Testis (tissue), 2 donors: Measurements from ENCODE around the gene CARD19.

ENCODE experiments used
- CTCF ChIP-seq, 3 experiments: fragments of 450-650 bp in 2 of 3; fragments of 200-600 bp in 1 of 3; sonication (generic) in 1 of 3; IDR thresholded peaks; one replicate each; pipeline ENCODE4 v1.5.1; 2016 to 2019; ENCODE audit warnings: antibody characterized with exemption in 3 of 3, mild to moderate bottlenecking in 2 of 3, moderate library complexity in 1 of 3
- POLR2A ChIP-seq: fragments of 450-650 bp; IDR thresholded peaks from one replicate; pipeline ENCODE4 v1.6.1; 2017; ENCODE audit warnings: antibody characterized with exemption, mild to moderate bottlenecking, moderate library complexity

DNA sequence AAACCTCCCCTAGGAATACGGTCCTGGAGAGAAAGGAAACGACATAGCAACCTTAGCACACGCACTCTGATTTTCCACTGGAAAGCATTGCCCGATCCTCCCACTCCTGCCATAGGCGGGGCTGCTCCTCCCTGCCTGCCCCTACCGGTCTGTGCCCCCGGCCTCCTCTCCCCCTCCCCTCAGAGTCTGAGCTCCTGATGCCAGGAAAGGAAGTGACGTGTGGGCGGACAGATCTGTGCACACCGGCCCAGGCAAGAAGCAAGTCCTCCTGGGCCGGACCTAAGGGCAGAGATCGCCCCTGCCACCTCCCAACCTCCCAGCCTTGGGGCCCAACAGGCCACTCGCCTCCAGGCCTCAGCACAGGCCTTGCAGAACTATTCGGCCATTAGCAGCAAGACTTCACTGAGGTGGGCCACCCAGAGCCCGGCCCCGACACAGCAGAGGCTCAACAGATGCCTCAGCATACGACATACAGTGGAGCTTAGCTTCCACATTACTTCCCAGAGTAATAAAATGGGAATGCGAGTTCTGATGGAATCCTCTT is 30.9 kb downstream of the CARD19 start:
- no peak for TF ChIP-seq CTCF (IDR thresholded peaks at IDR 0.05)
- TF ChIP-seq POLR2A: no peak
